Loucy (cell line): ENCODE measurements around the gene RAPGEF1.

ENCODE experiments used
- H2AFZ ChIP-seq: fragments of 200-600 bp; sonication (generic); 2 replicates; pipeline ENCODE4 v1.6.0; 2016; ENCODE audit warnings: antibody characterized with exemption, mild to moderate bottlenecking, low read length, moderate library complexity
- H3F3A ChIP-seq: fragments of 200-600 bp; 2 replicates; pipeline ENCODE4 v1.6.0; 2016; ENCODE audit warnings: antibody characterized with exemption, low read depth, mild to moderate bottlenecking
- H3K27me3 ChIP-seq: fragments of 200-600 bp; sonication (generic); 2 replicates; pipeline ENCODE4 v1.6.1; 2014; ENCODE audit warnings: low read length, mild to moderate bottlenecking; ENCODE audit not compliant: insufficient read depth, poor library complexity, severe bottlenecking
- H3K36me3 ChIP-seq: fragments of 200-600 bp; sonication (generic); 2 replicates; pipeline ENCODE4 v1.6.1; 2016; ENCODE audit warnings: low read length; ENCODE audit not compliant: insufficient read depth
- H3K4me1 ChIP-seq: fragments of 200-600 bp; sonication (generic); 2 replicates; pipeline ENCODE4 v1.5.1; 2014; ENCODE audit warnings: low read length, mild to moderate bottlenecking; ENCODE audit not compliant: insufficient read depth, poor library complexity, severe bottlenecking
- H3K4me2 ChIP-seq: fragments of 200-600 bp; sonication (generic); 2 replicates; pipeline ENCODE4 v1.6.0; 2014; ENCODE audit warnings: antibody characterized with exemption, low read length, low read depth, mild to moderate bottlenecking; ENCODE audit not compliant: poor library complexity, severe bottlenecking
- H3K4me3 ChIP-seq: fragments of 200-600 bp; sonication (generic); 2 replicates; pipeline ENCODE4 v1.5.1; 2014; ENCODE audit warnings: low read length, mild to moderate bottlenecking, mixed read lengths; ENCODE audit not compliant: poor library complexity, severe bottlenecking
- H3K79me2 ChIP-seq: fragments of 200-600 bp; sonication (generic); 2 replicates; pipeline ENCODE4 v1.6.1; 2014; ENCODE audit warnings: low read length; ENCODE audit not compliant: insufficient read depth
- H3K9ac ChIP-seq: fragments of 200-600 bp; sonication (generic); 2 replicates; pipeline ENCODE4 v1.6.0; 2014; ENCODE audit warnings: mild to moderate bottlenecking, low read depth, low read length, moderate library complexity; ENCODE audit not compliant: poor library complexity, severe bottlenecking
- H3K9me2 ChIP-seq: fragments of 200-600 bp; sonication (generic); replicated peaks from 2 replicates; pipeline ENCODE4 v1.6.1; 2016; ENCODE audit warnings: low read depth, low read length, mixed read lengths
- H3K9me3 ChIP-seq: fragments of 200-600 bp; sonication (generic); 2 replicates; pipeline ENCODE4 v1.6.1; 2014; ENCODE audit warnings: mild to moderate bottlenecking, antibody characterized with exemption, low read length, low read depth; ENCODE audit not compliant: insufficient read depth
- H4K20me1 ChIP-seq: fragments of 200-600 bp; sonication (generic); 2 replicates; pipeline ENCODE4 v1.6.0; 2014; ENCODE audit warnings: antibody characterized with exemption, low read length, mild to moderate bottlenecking; ENCODE audit not compliant: insufficient read depth, poor library complexity, severe bottlenecking
- CTCF ChIP-seq: fragments of 200-600 bp; sonication (generic); conservative IDR thresholded peaks from 2 replicates; pipeline ENCODE4 v1.5.1; 2014; ENCODE audit warnings: mild to moderate bottlenecking, antibody characterized with exemption, low read length
- EZH2phosphoT487 ChIP-seq: fragments of 200-600 bp; IDR thresholded peaks from 2 replicates; pipeline ENCODE4 v1.6.1; 2018; ENCODE audit warnings: antibody characterized with exemption, mild to moderate bottlenecking, moderate library complexity, borderline replicate concordance

The RAPGEF1 gene

GRCh38 chr9:131574730-131575640, 164.9 kb downstream of the RAPGEF1 start:
- H3K9ac ChIP-seq, result no peak overlapping the region
- no peak overlapping the region for H2AFZ ChIP-seq
- H3F3A ChIP-seq, result no peaks in the 10 kb centered on the region
- no peak overlapping the region for H3K4me2 ChIP-seq
- no peaks in the 10 kb centered on the region for H4K20me1 ChIP-seq
- H3K36me3 ChIP-seq, result peaks cover 14% of the 10 kb centered on the region; the same call in 1 of the 2 replicates
- H3K27me3 ChIP-seq, result no peaks in the 10 kb centered on the region
- H3K9me2 ChIP-seq, result no peaks in the 10 kb centered on the region
- no peaks in the 10 kb centered on the region for H3K9me3 ChIP-seq
- no peak overlapping the region for H3K4me3 ChIP-seq
- TF ChIP-seq CTCF (no peak), EZH2phosphoT487 (no peak)
- H3K4me1 ChIP-seq, result no peaks in the 10 kb centered on the region
- no peaks in the 10 kb centered on the region for H3K79me2 ChIP-seq

DNA sequence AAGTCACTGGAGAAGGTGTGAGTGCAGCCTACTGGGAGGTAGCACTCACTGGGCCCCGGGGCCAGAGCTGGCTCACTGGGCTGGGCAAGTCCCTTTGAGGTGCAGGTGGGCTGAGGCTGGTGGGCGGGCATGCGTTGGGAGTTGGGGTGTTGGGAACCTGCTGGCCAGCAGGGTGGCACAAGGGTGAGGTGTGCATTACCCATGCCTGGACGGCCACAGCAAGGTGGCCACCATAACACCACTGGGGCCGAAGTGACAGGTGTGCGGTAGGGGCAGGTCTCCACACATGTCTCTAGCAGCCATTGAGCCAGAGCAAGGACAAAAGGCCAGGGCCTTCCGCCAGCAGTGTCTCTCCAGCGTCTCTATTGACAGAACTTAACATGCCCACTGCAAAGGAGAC, 172.0 kb downstream of the RAPGEF1 start:
- H3F3A ChIP-seq, result no peaks in the 10 kb centered on the region
- no peaks in the 10 kb centered on the region for H3K36me3 ChIP-seq
- H3K9me2 ChIP-seq, result no peaks in the 10 kb centered on the region
- no peak overlapping the region for H3K4me3 ChIP-seq
- no peaks in the 10 kb centered on the region for H3K79me2 ChIP-seq
- no peaks in the 10 kb centered on the region for H3K9me3 ChIP-seq
- H2AFZ ChIP-seq, result no peak overlapping the region
- no peaks in the 10 kb centered on the region for H4K20me1 ChIP-seq
- no peaks in the 10 kb centered on the region for H3K4me1 ChIP-seq
- no peaks in the 10 kb centered on the region for H3K27me3 ChIP-seq
- no peak overlapping the region for H3K9ac ChIP-seq
- no peak overlapping the region for H3K4me2 ChIP-seq
- TF ChIP-seq CTCF, result no peak
- no peak for TF ChIP-seq EZH2phosphoT487

GRCh38 chr9:131566158-131566557, 173.7 kb downstream of the RAPGEF1 start:
- Histone ChIP-seq H3K36me3 (no peaks in the 10 kb centered on the region), H3K27me3 (no peaks in the 10 kb centered on the region), H3K4me3 (no peak overlapping the region), H3K9me3 (0 out of 2 replicates have a peak, but pooled peaks cover 4% of the 10 kb centered on the region), H3K9ac (no peak overlapping the region), H3K79me2 (no peaks in the 10 kb centered on the region), H3K9me2 (no peaks in the 10 kb centered on the region), H3F3A (no peaks in the 10 kb centered on the region), H3K4me2 (no peak overlapping the region), H4K20me1 (no peaks in the 10 kb centered on the region), H2AFZ (no peak overlapping the region), H3K4me1 (no peaks in the 10 kb centered on the region)
- no peak for TF ChIP-seq EZH2phosphoT487
- no peak for TF ChIP-seq CTCF
